Measurements from ENCODE around the gene PHRF1.
"Not testable (repeated sequence)": the region's sequence is repeated elsewhere in the genome, so short reads cannot be mapped to it uniquely, and the experiment has no call there.

PHRF1 gene

GRCh38 chr11:635945-636510, 59.8 kb downstream of the PHRF1 start:
- no peak for DNase-seq (ENCODE audit: low read depth, low spot score)

GRCh38 chr11:636511-637332, 60.5 kb downstream of the PHRF1 start, which contains the start of gene DRD4:
Gene DRD4, plus strand, starts transcription at chr11:637269. Its CDS starts 36 bp downstream, at chr11:637305.
- no peak for DNase-seq (ENCODE audit: low read depth, low spot score)

- DNase-seq (ENCODE audit: low read depth, low spot score): no peak
Measured at GRCh38 chr11:637333-637592, 61.0 kb downstream of the PHRF1 start.

- no peak for DNase-seq (ENCODE audit: low read depth, low spot score)
Measured at GRCh38 chr11:637593-638521, 61.6 kb downstream of the PHRF1 start.

- DNase-seq (ENCODE audit: low read depth, low spot score): no peak
Measured at GRCh38 chr11:638631-639331, 62.5 kb downstream of the PHRF1 start.

- DNase-seq (ENCODE audit: low read depth, low spot score): no peak
Measured at GRCh38 chr11:639332-639955, 63.2 kb downstream of the PHRF1 start.

- no peak for DNase-seq (ENCODE audit: low read depth, low spot score)
Measured at GRCh38 chr11:640021-640706, 63.9 kb downstream of the PHRF1 start.

GRCh38 chr11:641806-642370, 65.6 kb downstream of the PHRF1 start:
- DNase-seq (ENCODE audit: low read depth, low spot score): no peak

GRCh38 chr11:643366-643765, 67.1 kb downstream of the PHRF1 start:
- no peak for DNase-seq (ENCODE audit: low read depth, low spot score)

GRCh38 chr11:643849-644738, 67.8 kb downstream of the PHRF1 start:
- DNase-seq (ENCODE audit: low read depth, low spot score): no peak

GRCh38 chr11:645536-645935, 69.3 kb downstream of the PHRF1 start:
- no peak for DNase-seq (ENCODE audit: low read depth, low spot score)

- DNase-seq (ENCODE audit: low read depth, low spot score): no peak
Measured at GRCh38 chr11:646214-646613, 69.9 kb downstream of the PHRF1 start.

- not testable (repeated sequence) for DNase-seq (ENCODE audit: low read depth, low spot score)
Measured at GRCh38 chr11:647672-648158, 71.4 kb downstream of the PHRF1 start.

GRCh38 chr11:650482-650881, 74.2 kb downstream of the PHRF1 start:
- no peak for DNase-seq (ENCODE audit: low read depth, low spot score)

GRCh38 chr11:653136-653535, 76.9 kb downstream of the PHRF1 start:
- not testable (repeated sequence) for DNase-seq (ENCODE audit: low read depth, low spot score)

- DNase-seq (ENCODE audit: low read depth, low spot score): no peak
Measured at GRCh38 chr11:653837-654236, 77.6 kb downstream of the PHRF1 start.

- not testable (repeated sequence) for DNase-seq (ENCODE audit: low read depth, low spot score)
Measured at GRCh38 chr11:654444-654843, 78.2 kb downstream of the PHRF1 start.

GRCh38 chr11:655036-655726, 78.9 kb downstream of the PHRF1 start:
- DNase-seq (ENCODE audit: low read depth, low spot score): no peak

- DNase-seq (ENCODE audit: low read depth, low spot score): no peak
Measured at GRCh38 chr11:656426-656825, 80.2 kb downstream of the PHRF1 start.
